PC-9 (cell line): ENCODE results near the gene HHAT.

ENCODE experiments used
- EZH2 ChIP-seq: fragments of 200-600 bp; sonication (generic); IDR thresholded peaks from 2 replicates; pipeline ENCODE4 v1.8.0; 2017; ENCODE audit warnings: antibody characterized with exemption, low read depth
- TF ChIP-seq, protein P1 (sequence below): fragments of 200-600 bp; sonication (generic); conservative IDR thresholded peaks from 2 replicates; pipeline ENCODE4 v1.6.1; 2017; ENCODE audit warnings: mixed run types, antibody characterized with exemption, mild to moderate bottlenecking, moderate library complexity

GRCh38 chr1:210313921-210314320 is 14.8 kb upstream of the HHAT start:
- TF ChIP-seq EZH2, result no peak
- TF ChIP-seq, protein P1, sequence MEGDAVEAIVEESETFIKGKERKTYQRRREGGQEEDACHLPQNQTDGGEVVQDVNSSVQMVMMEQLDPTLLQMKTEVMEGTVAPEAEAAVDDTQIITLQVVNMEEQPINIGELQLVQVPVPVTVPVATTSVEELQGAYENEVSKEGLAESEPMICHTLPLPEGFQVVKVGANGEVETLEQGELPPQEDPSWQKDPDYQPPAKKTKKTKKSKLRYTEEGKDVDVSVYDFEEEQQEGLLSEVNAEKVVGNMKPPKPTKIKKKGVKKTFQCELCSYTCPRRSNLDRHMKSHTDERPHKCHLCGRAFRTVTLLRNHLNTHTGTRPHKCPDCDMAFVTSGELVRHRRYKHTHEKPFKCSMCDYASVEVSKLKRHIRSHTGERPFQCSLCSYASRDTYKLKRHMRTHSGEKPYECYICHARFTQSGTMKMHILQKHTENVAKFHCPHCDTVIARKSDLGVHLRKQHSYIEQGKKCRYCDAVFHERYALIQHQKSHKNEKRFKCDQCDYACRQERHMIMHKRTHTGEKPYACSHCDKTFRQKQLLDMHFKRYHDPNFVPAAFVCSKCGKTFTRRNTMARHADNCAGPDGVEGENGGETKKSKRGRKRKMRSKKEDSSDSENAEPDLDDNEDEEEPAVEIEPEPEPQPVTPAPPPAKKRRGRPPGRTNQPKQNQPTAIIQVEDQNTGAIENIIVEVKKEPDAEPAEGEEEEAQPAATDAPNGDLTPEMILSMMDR, result no peak
